Mesenchymal stem cell (in vitro differentiated cells and primary cell): Measurements from ENCODE around the gene DYSF.

Experiments
- DNase-seq: peaks from one replicate; pipeline ENCODE4 v3.0.0-alpha.2; 2013
- H2AFZ ChIP-seq: one replicate; pipeline ENCODE4 v1.6.1; 2013; ENCODE audit warnings: low read depth, mild to moderate bottlenecking, control low read depth, inconsistent platforms, low read length, moderate library complexity
- H2AK5ac ChIP-seq: 2 replicates; pipeline ENCODE4 v1.6.1; 2013; ENCODE audit warnings: low read length, moderate library complexity, mild to moderate bottlenecking, inconsistent platforms; ENCODE audit not compliant: severe bottlenecking
- H2BK120ac ChIP-seq: one replicate; pipeline ENCODE4 v1.6.1; 2013; ENCODE audit warnings: low read depth, mild to moderate bottlenecking, inconsistent platforms, low read length, moderate library complexity
- H2BK12ac ChIP-seq, 2 experiments: one replicate each; pipeline ENCODE4 v1.6.1; 2013; ENCODE audit warnings: inconsistent platforms in 2 of 2, low read length in 2 of 2, mild to moderate bottlenecking in 2 of 2, moderate library complexity in 2 of 2, control low read depth in 1 of 2
- H2BK15ac ChIP-seq: one replicate; pipeline ENCODE4 v1.6.1; 2013; ENCODE audit warnings: mild to moderate bottlenecking, low read depth, inconsistent platforms; ENCODE audit not compliant: poor library complexity, severe bottlenecking
- H2BK5ac ChIP-seq: 2 replicates; pipeline ENCODE4 v1.6.1; 2013; ENCODE audit warnings: low read depth, mild to moderate bottlenecking, low read length, control low read depth, inconsistent platforms; ENCODE audit not compliant: poor library complexity, severe bottlenecking
- H3K14ac ChIP-seq, 2 experiments: one replicate each; pipeline ENCODE4 v1.6.1; 2013; ENCODE audit warnings: inconsistent platforms in 2 of 2, low read length in 2 of 2, control low read depth in 1 of 2, mild to moderate bottlenecking in 1 of 2, moderate library complexity in 1 of 2
- H3K18ac ChIP-seq, 2 experiments: one replicate each; pipeline ENCODE4 v1.6.1; 2013; ENCODE audit warnings: inconsistent platforms in 2 of 2, low read length in 2 of 2, control low read depth in 1 of 2, low read depth in 1 of 2, mild to moderate bottlenecking in 1 of 2
- H3K23ac ChIP-seq, 2 experiments: one replicate each; pipeline ENCODE4 v1.6.1; 2013; ENCODE audit warnings: inconsistent platforms in 2 of 2, low read length in 2 of 2, mild to moderate bottlenecking in 2 of 2, moderate library complexity in 2 of 2, control low read depth in 1 of 2
- H3K27ac ChIP-seq: 2 replicates; pipeline ENCODE4 v1.5.1; 2013; ENCODE audit warnings: mild to moderate bottlenecking, moderate library complexity, low read length, control low read depth, inconsistent platforms; ENCODE audit not compliant: poor library complexity, severe bottlenecking
- H3K27me3 ChIP-seq, 2 experiments: 2 replicates each; pipeline versions ENCODE4 v1.6.1 to v1.7.0; 2013; ENCODE audit warnings: low read length in 2 of 2, mild to moderate bottlenecking in 2 of 2, moderate library complexity in 2 of 2, control low read depth in 1 of 2, inconsistent platforms in 1 of 2; ENCODE audit not compliant: control insufficient read depth in 1 of 2, insufficient read depth in 1 of 2
- H3K36me3 ChIP-seq, 2 experiments: 2 replicates each; pipeline versions ENCODE4 v1.6.1 to v1.7.0; 2013; ENCODE audit warnings: low read length in 2 of 2, control low read depth in 1 of 2, inconsistent platforms in 1 of 2, low read depth in 1 of 2, mild to moderate bottlenecking in 1 of 2; ENCODE audit not compliant: insufficient read depth in 2 of 2, control insufficient read depth in 1 of 2
- H3K4ac ChIP-seq, 2 experiments: one replicate each; pipeline ENCODE4 v1.6.1; 2013; ENCODE audit warnings: inconsistent platforms in 2 of 2, low read length in 2 of 2, mild to moderate bottlenecking in 2 of 2, moderate library complexity in 2 of 2, control low read depth in 1 of 2, low read depth in 1 of 2
- H3K4me1 ChIP-seq: 2 replicates; pipeline ENCODE4 v1.6.1; 2013; ENCODE audit warnings: low read depth, low read length, control low read depth; ENCODE audit not compliant: control insufficient read depth, insufficient read depth
- H3K4me2 ChIP-seq: 2 replicates; pipeline ENCODE4 v1.6.1; 2013; ENCODE audit warnings: low read length, mild to moderate bottlenecking, inconsistent platforms; ENCODE audit not compliant: poor library complexity, severe bottlenecking
- H3K4me3 ChIP-seq, 2 experiments: 2 replicates each; pipeline versions ENCODE4 v1.5.1 to v1.7.0; 2013; ENCODE audit warnings: low read length in 2 of 2, mild to moderate bottlenecking in 2 of 2, control low read depth in 1 of 2, low read depth in 1 of 2; ENCODE audit not compliant: insufficient read depth in 1 of 2
- H3K79me1 ChIP-seq: replicated peaks from 2 replicates; pipeline ENCODE4 v1.6.1; 2013; ENCODE audit warnings: mild to moderate bottlenecking, control low read depth, low read length, inconsistent platforms; ENCODE audit not compliant: poor library complexity, severe bottlenecking
- H3K9ac ChIP-seq: 2 replicates; pipeline ENCODE4 v1.7.0; 2013; ENCODE audit warnings: mild to moderate bottlenecking, low read length, moderate library complexity
- H3K9me3 ChIP-seq: 2 replicates; pipeline ENCODE4 v1.7.0; 2013; ENCODE audit warnings: mild to moderate bottlenecking, low read length; ENCODE audit not compliant: control insufficient read depth
- H4K8ac ChIP-seq: one replicate; pipeline ENCODE4 v1.6.1; 2013; ENCODE audit warnings: inconsistent platforms, mild to moderate bottlenecking, low read length, moderate library complexity
- H4K91ac ChIP-seq: one replicate; pipeline ENCODE4 v1.6.1; 2013; ENCODE audit warnings: mild to moderate bottlenecking, low read length, inconsistent platforms
- WGBS: methylation state at CpG from one replicate; pipeline ENCODE4 v1.1.7; 2013; ENCODE audit warnings: mixed read lengths; 5-methylcytosine and 5-hydroxymethylcytosine counted together

DYSF gene

DNA sequence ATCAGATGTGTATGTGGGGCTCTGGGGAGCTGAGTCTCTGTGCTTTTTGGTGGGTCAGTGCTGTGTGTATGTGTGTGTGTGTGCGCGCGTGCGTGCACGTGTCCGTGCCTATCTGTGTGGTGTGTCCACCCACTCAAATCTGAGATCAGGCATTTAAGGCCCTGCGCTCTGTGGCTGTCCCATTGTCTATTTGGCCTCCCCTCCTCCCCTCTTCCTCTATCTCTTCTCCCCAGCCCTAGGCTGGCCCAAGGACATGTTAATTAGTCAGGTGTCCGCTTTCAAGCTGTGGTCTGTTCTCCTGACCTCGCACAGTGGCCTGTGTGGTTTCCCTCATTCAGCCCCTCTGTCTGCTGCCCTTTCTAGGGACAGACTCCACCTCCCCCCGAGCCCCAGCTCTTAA lies 136.4 kb downstream of the DYSF start:
- DNase-seq: no peak
- Histone ChIP-seq H3K4ac (no peak overlapping the region), H3K79me1 (peaks cover 6% of the 10 kb centered on the region), H4K91ac (no peak overlapping the region), H2AFZ (no peak overlapping the region), H2BK15ac (no peak overlapping the region), H3K14ac (no peak overlapping the region), H3K36me3 (peaks cover 0 to 88% of the 10 kb centered on the region in 2 experiments), H4K8ac (no peak overlapping the region), H3K4me2 (no peak overlapping the region), H3K9ac (no peak overlapping the region), H2BK120ac (no peak overlapping the region), H3K27ac (no peak overlapping the region), H3K4me1 (peaks cover 13% of the 10 kb centered on the region), H3K4me3 (no peak overlapping the region), H3K27me3 (peaks cover 0 to 73% of the 10 kb centered on the region in 2 experiments), H3K9me3 (no peaks in the 10 kb centered on the region), H3K18ac (no peak overlapping the region), H2BK12ac (no peak overlapping the region), H2BK5ac (no peak overlapping the region), H3K23ac (no peak overlapping the region), H2AK5ac (no peak overlapping the region)
- 83% methylated on average over 5 of the region's 10 CpGs for WGBS

- no peak overlapping the region for H4K8ac ChIP-seq
- H2BK15ac ChIP-seq: no peak overlapping the region
- DNase-seq: no peak
- no peaks in the 10 kb centered on the region for H3K9me3 ChIP-seq
- H2BK12ac ChIP-seq: no peak overlapping the region
- peaks cover 0 to 84% of the 10 kb centered on the region in 2 experiments for H3K36me3 ChIP-seq
- H3K27ac ChIP-seq: no peak overlapping the region
- H3K9ac ChIP-seq: no peak overlapping the region
- no peak overlapping the region for H3K4me3 ChIP-seq
- no peak overlapping the region for H2AFZ ChIP-seq
- no peak overlapping the region for H2BK5ac ChIP-seq
- H4K91ac ChIP-seq: no peak overlapping the region
- H3K4me2 ChIP-seq: no peak overlapping the region
- peaks cover 6% of the 10 kb centered on the region for H3K79me1 ChIP-seq
- H3K14ac ChIP-seq: no peak overlapping the region
- no peak overlapping the region for H3K4ac ChIP-seq
- no peak overlapping the region for H2AK5ac ChIP-seq
- H3K23ac ChIP-seq: no peak overlapping the region
- WGBS: 87% methylated on average over 3 of the region's 3 CpGs
- H3K18ac ChIP-seq: no peak overlapping the region
- H2BK120ac ChIP-seq: no peak overlapping the region
- H3K4me1 ChIP-seq: peaks cover 13% of the 10 kb centered on the region
- peaks cover 0 to 64% of the 10 kb centered on the region in 2 experiments for H3K27me3 ChIP-seq
Observed at GRCh38 chr2:71591044-71591443, 137.7 kb downstream of the DYSF start.

DNA sequence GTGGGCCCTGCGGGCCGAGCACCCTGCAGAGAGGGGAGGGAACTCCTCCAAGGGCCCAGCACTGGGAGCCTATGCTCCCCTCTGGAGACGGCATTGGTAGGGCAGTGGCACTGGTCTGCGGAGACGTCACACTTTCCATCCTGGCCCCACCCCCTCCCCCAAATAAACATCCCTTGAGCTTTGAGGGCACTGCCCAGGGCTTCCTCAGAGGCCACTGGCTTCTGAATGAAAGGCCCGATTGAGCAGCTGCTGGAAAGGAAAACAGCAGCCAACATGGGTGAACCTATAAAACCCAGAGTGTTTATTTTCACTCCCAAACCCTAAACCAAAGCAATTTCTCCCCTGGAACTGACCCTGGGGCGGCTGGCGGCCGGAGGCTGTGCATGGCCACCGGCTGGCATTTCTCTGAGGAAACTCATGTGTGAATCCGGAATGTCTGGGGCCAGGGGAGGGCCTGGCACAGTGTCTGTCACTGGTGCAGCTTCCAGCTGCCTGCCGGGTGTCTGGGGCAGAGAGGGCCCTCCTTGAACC lies 138.9 kb downstream of the DYSF start:
- peaks cover 2% of the 10 kb centered on the region for H3K79me1 ChIP-seq
- 68% methylated on average over 12 of the region's 12 CpGs for WGBS
- no peak overlapping the region for H3K9ac ChIP-seq
- H2AK5ac ChIP-seq: no peak overlapping the region
- no peak overlapping the region for H2BK5ac ChIP-seq
- H3K4me2 ChIP-seq: no peak overlapping the region
- H3K27me3 ChIP-seq: peaks cover 0 to 62% of the 10 kb centered on the region in 2 experiments
- H2BK120ac ChIP-seq: no peak overlapping the region
- no peak overlapping the region for H3K27ac ChIP-seq
- H2BK12ac ChIP-seq: no peak overlapping the region
- no peak overlapping the region for H2BK15ac ChIP-seq
- H3K9me3 ChIP-seq: no peaks in the 10 kb centered on the region
- no peak overlapping the region for H3K23ac ChIP-seq
- H3K4me1 ChIP-seq: peaks cover 9% of the 10 kb centered on the region
- H3K18ac ChIP-seq: no peak overlapping the region
- no peak overlapping the region for H4K8ac ChIP-seq
- no peak overlapping the region for H3K4ac ChIP-seq
- H2AFZ ChIP-seq: no peak overlapping the region
- DNase-seq: no peak
- no peak overlapping the region for H3K4me3 ChIP-seq
- no peak overlapping the region for H4K91ac ChIP-seq
- H3K36me3 ChIP-seq: peaks cover 0 to 84% of the 10 kb centered on the region in 2 experiments
- no peak overlapping the region for H3K14ac ChIP-seq

DNA sequence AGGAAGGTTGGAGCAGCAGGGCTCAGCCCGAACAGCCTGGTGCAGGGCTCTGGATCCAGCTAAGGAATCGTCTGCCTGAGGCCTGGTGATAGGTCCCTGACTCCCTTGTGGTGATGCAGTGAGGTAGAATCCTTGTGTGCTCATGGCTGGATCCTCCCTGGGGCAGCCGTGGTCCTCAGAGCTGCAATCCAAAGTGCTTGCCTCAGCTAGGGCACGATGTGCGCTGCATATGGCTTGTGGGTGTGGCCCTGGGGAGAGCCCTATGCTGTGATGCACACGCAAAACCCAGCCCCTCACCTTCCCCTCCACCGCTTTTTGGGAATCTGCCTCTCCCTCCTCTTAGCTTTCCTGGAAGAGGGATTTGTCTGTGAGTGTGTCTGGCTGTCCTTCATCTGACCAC lies 142.2 kb downstream of the DYSF start:
- Histone ChIP-seq H2AFZ (no peak overlapping the region), H4K8ac (no peak overlapping the region), H2BK120ac (no peak overlapping the region), H3K27me3 (peaks cover 0 to 61% of the 10 kb centered on the region in 2 experiments), H3K9me3 (no peaks in the 10 kb centered on the region), H3K4ac (no peak overlapping the region), H3K18ac (no peak overlapping the region), H3K4me1 (peaks cover 4% of the 10 kb centered on the region), H3K36me3 (peaks cover 0 to 88% of the 10 kb centered on the region in 2 experiments), H2BK5ac (no peak overlapping the region), H3K27ac (no peak overlapping the region), H4K91ac (no peak overlapping the region), H3K4me2 (no peak overlapping the region), H3K23ac (no peak overlapping the region), H2AK5ac (no peak overlapping the region), H2BK12ac (no peak overlapping the region), H3K4me3 (no peak overlapping the region), H3K79me1 (no peaks in the 10 kb centered on the region), H3K14ac (no peak overlapping the region), H2BK15ac (no peak overlapping the region), H3K9ac (no peak overlapping the region)
- DNase-seq: no peak
- WGBS: 79% methylated on average over 5 of the region's 7 CpGs
